Colonic mucosa (tissue), 4 donors: ENCODE data around the gene STAT5A. TPM values are rescaled to one million over a fixed set of nuclear protein-coding genes. Genes with fewer than 3 reads are reported as not detected.

ENCODE experiments used
- DNase-seq: peaks from one replicate; pipeline ENCODE4 v3.0.0-alpha.2; 2020
- H3K27ac ChIP-seq: fragments of 200-600 bp; one replicate; pipeline ENCODE4 v1.8.0; 2021
- H3K27me3 ChIP-seq: fragments of 200-600 bp; one replicate; pipeline ENCODE4 v1.8.0; 2021
- H3K36me3 ChIP-seq: fragments of 200-600 bp; one replicate; pipeline ENCODE4 v1.8.0; 2021
- H3K4me1 ChIP-seq: fragments of 200-600 bp; one replicate; pipeline ENCODE4 v1.8.0; 2021; ENCODE audit warnings: mild to moderate bottlenecking
- H3K4me3 ChIP-seq: fragments of 200-600 bp; one replicate; pipeline ENCODE4 v1.8.0; 2021
- H3K9ac ChIP-seq, 2 donors: one replicate each; pipeline ENCODE4 v1.7.0; 2013; ENCODE audit warnings: control low read depth in 2 of 2, low read depth in 2 of 2, low read length in 2 of 2
- H3K9me3 ChIP-seq: fragments of 200-600 bp; one replicate; pipeline ENCODE4 v1.8.0; 2021
- CTCF ChIP-seq: fragments of 200-600 bp; IDR thresholded peaks from one replicate; pipeline ENCODE4 v1.8.0; 2022; ENCODE audit warnings: antibody characterized with exemption, mild to moderate bottlenecking
- intact Hi-C: fragments of 100-400 bp; cut with DNase I; formaldehyde crosslinking; loops from one replicate; pipeline ENCODE4 v1.14.1; 2022
- total RNA-seq, 2 donors: library from RNA; stranded (reverse); fragmentation: NEBNext Ultra II Directional in 1 of 2; extraction: Animal tissue kit (Norgen Biotek cat#: 25700) in 1 of 2; gene quantifications; one replicate each; pipeline ENCODE4 v1.2.1, GENCODE V29; 2021
- donor health status: healthy.
- donor health status: DM: no; HTN: no; CAD: no.
- donor health status: DM: no; HTN: no; CAD: no.

STAT5A gene
- total RNA-seq, 2 donors from 2014 or later = 22.0 to 22.4 TPM

DNA sequence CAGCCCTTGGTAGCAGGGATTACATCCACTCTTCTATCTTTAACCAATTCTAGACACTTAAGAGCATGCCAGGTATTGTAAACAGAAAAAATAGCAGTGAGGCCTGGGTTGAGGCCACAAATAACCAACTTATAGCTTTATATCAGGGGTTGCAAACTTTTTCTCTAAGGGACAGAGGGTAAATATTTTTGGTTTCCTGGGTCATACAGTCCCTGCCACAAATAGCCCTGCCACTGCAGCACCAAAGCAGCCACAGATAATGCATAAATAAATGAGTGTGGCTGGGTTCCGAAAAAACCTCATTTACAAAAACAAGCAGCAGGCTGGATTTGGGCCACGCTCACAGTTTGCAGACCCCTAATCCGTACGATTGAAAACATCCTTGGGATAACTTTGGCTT lies 53.3 kb downstream of the STAT5A start:
- no peak for DNase-seq
- Histone ChIP-seq H3K9me3 (no peaks in the 10 kb centered on the region), H3K36me3 (peaks cover 30% of the 10 kb centered on the region), H3K27me3 (no peaks in the 10 kb centered on the region), H3K4me1 (no peaks in the 10 kb centered on the region), H3K9ac (no peak overlapping the region), H3K4me3 (no peak overlapping the region), H3K27ac (no peak overlapping the region)
- no peak for TF ChIP-seq CTCF
- intact Hi-C loops = no loop called here

DNA sequence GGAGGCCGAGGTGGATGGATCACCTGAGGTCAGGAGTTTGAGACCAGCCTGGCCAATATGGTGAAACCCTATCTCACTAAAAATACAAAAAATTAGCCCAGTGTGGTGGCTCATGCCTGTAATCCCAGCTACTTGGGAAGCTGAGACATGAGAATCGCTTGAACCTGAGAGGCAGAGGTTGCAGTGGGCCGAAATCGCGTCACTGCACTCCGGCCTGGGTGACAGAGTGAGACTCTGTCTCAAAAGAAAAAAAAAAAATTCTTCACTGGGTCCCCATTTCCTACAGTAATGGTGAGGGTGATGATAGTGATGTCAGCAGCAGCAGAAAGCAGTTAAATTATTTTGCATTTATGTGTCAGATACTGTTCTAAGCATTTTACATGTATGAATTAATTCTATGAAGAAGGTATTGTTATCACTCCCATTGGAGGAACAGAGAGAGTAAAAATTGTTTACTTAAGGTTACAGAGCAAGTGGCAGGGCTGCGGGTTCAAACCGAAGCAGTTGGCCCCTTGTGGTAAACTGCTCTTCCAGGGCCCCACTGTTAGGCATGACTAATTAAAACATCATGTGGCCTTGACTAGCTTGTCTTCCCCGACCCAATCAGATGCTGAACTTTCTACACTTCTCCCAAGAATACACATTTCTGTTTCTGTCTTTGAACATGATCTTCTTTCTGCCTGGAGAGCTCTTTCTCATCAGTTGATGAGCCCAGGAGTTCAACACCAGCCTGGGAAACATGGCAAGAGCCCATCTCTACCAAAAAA lies 54.1 kb downstream of the STAT5A start:
- H3K4me3 ChIP-seq = no peak overlapping the region
- no peak for TF ChIP-seq CTCF
- peaks cover 24% of the 10 kb centered on the region for H3K36me3 ChIP-seq
- intact Hi-C loops = no loop called here
- no peak overlapping the region for H3K27ac ChIP-seq
- no peak overlapping the region for H3K9ac ChIP-seq
- H3K27me3 ChIP-seq = no peaks in the 10 kb centered on the region
- no peaks in the 10 kb centered on the region for H3K9me3 ChIP-seq
- no peak for DNase-seq
- no peaks in the 10 kb centered on the region for H3K4me1 ChIP-seq

- intact Hi-C loops = no loop called here
- Histone ChIP-seq H3K36me3 (peaks cover 22% of the 10 kb centered on the region), H3K9ac (no peak overlapping the region), H3K27me3 (no peaks in the 10 kb centered on the region), H3K4me1 (no peaks in the 10 kb centered on the region), H3K27ac (no peak overlapping the region), H3K4me3 (no peak overlapping the region), H3K9me3 (no peaks in the 10 kb centered on the region)
- no peak for DNase-seq
- TF ChIP-seq CTCF = no peak
Measured at GRCh38 chr17:42345396-42346073, 57.2 kb downstream of the STAT5A start.

DNA sequence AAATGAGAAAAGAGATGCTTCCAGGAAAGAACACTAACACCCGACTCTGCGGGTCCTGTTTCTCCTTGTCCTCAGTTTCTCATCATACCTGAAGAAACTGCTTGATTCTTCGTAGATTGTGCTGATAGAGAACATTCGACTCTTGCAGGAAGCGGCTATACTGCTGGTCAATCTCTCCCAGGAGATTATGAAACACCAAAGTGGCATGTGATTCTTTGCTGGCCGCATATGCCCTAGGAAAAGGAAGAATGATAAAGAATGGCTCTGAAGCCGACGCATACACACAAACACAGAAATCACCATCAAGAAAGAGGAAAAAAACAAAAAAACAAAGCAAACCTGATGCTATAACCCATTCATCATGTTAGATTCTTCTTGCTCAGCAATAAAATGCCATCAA lies 58.2 kb downstream of the STAT5A start:
- no peak overlapping the region for H3K9ac ChIP-seq
- intact Hi-C loops = no loop called here
- H3K4me3 ChIP-seq = no peak overlapping the region
- H3K27me3 ChIP-seq = no peaks in the 10 kb centered on the region
- H3K36me3 ChIP-seq = peaks cover 22% of the 10 kb centered on the region
- no peak overlapping the region for H3K27ac ChIP-seq
- no peak for DNase-seq
- H3K4me1 ChIP-seq = no peaks in the 10 kb centered on the region
- H3K9me3 ChIP-seq = no peaks in the 10 kb centered on the region
- TF ChIP-seq CTCF = no peak

DNA sequence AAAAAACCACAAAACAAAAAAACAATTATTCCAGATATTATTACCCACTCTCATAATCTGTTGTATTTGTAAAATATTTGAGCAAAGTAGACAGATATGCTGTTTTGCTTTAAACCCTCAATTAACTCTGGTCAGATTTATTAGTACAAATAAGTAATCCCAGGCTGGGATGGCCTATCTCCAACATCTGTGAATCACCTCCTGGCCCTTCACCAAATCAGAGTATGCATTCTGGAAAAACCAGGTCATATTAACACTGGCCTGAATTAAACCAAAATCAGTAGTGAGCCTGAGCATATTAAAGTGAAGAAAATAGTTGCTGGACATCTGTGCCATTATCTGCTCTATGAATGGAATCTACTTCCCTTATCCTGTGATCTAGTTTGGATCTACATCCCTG lies 58.9 kb downstream of the STAT5A start:
- Histone ChIP-seq H3K27ac (no peak overlapping the region), H3K9ac (no peak overlapping the region), H3K36me3 (peaks cover 17% of the 10 kb centered on the region), H3K9me3 (no peaks in the 10 kb centered on the region), H3K27me3 (no peaks in the 10 kb centered on the region), H3K4me3 (no peak overlapping the region), H3K4me1 (no peaks in the 10 kb centered on the region)
- peak; percentile 38 for DNase-seq
- no peak for TF ChIP-seq CTCF
- intact Hi-C loops = no loop called here
